Measurements from ENCODE around the gene MYO1A.
A peak's percentile ranks its signal among the peaks of the same experiment; 100 is the strongest.

Gene MYO1A

GRCh38 chr12:57049890-57050289 is at the start of gene MYO1A:
MYO1A (minus strand) TSS chr12:57050129; CDS start chr12:57048323, 1,806 bp downstream.
- DNase-seq = peak; percentile 15

- no peak for DNase-seq
Measured at GRCh38 chr12:57099047-57099714, 49.3 kb upstream of the MYO1A start.

- DNase-seq = no peak
Measured at GRCh38 chr12:57098546-57098945, 48.6 kb upstream of the MYO1A start.

- DNase-seq = no peak
Measured at GRCh38 chr12:57097554-57097835, 47.6 kb upstream of the MYO1A start.

- DNase-seq = no peak
Measured at GRCh38 chr12:57096748-57097553, 47.0 kb upstream of the MYO1A start.

GRCh38 chr12:57096099-57096572 is 46.2 kb upstream of the MYO1A start:
- DNase-seq = no peak

- DNase-seq = no peak
Measured at GRCh38 chr12:57095440-57095839, 45.5 kb upstream of the MYO1A start.

- DNase-seq = no peak
Measured at GRCh38 chr12:57094208-57095160, 44.6 kb upstream of the MYO1A start.

GRCh38 chr12:57093415-57094207 is 43.7 kb upstream of the MYO1A start:
- DNase-seq = peak; percentile 38

GRCh38 chr12:57092876-57093414 is 43.0 kb upstream of the MYO1A start:
- no peak for DNase-seq

GRCh38 chr12:57092529-57092862 is 42.6 kb upstream of the MYO1A start:
- DNase-seq = no peak

GRCh38 chr12:57091638-57092528 is 42.0 kb upstream of the MYO1A start:
- DNase-seq = no peak

- DNase-seq = no peak
Measured at GRCh38 chr12:57090924-57091637, 41.2 kb upstream of the MYO1A start.

GRCh38 chr12:57090490-57090889 is 40.6 kb upstream of the MYO1A start:
- no peak for DNase-seq

- DNase-seq = peak; percentile 37
Measured at GRCh38 chr12:57089271-57090245, 39.6 kb upstream of the MYO1A start.

GRCh38 chr12:57088354-57089270 is 38.7 kb upstream of the MYO1A start, which contains the start of gene NAB2:
NAB2 (plus strand) TSS chr12:57089114; CDS start chr12:57089272, 158 bp downstream.
- DNase-seq = peak; percentile 91

- peak; percentile 78 for DNase-seq
Measured at GRCh38 chr12:57087691-57088353, 37.9 kb upstream of the MYO1A start.

All from T1000 (cell line).